H9 (cell line): ENCODE measurements around the gene CYGB. TPM values are rescaled to one million over a fixed set of nuclear protein-coding genes. Genes with fewer than 3 reads are reported as not detected.

Source experiments
- DNase-seq: peaks from one replicate; pipeline ENCODE4 v3.0.0-alpha.2; 2017
- H2AFZ ChIP-seq: one replicate; pipeline ENCODE4 v1.6.1; 2013; ENCODE audit warnings: mild to moderate bottlenecking, low read length, control low read depth, moderate library complexity
- H2AK5ac ChIP-seq: 2 replicates; pipeline ENCODE4 v1.6.1; 2013; ENCODE audit warnings: low read length, control low read depth, mixed read lengths; ENCODE audit not compliant: insufficient read length
- H2BK120ac ChIP-seq: one replicate; pipeline ENCODE4 v1.6.1; 2013; ENCODE audit warnings: low read depth, mild to moderate bottlenecking, low read length, control low read depth, inconsistent platforms; ENCODE audit not compliant: poor library complexity, severe bottlenecking
- H2BK12ac ChIP-seq: 2 replicates; pipeline ENCODE4 v1.6.1; 2013; ENCODE audit warnings: low read length, control low read depth, mixed read lengths, low read depth; ENCODE audit not compliant: insufficient read length
- H2BK15ac ChIP-seq: 2 replicates; pipeline ENCODE4 v1.6.1; 2013; ENCODE audit warnings: low read depth, low read length, control low read depth
- H2BK20ac ChIP-seq: one replicate; pipeline ENCODE4 v1.6.1; 2013; ENCODE audit warnings: low read depth, mild to moderate bottlenecking, low read length, control low read depth, inconsistent platforms; ENCODE audit not compliant: poor library complexity, severe bottlenecking
- H2BK5ac ChIP-seq: 2 replicates; pipeline ENCODE4 v1.6.1; 2013; ENCODE audit warnings: low read length, control low read depth, mixed read lengths; ENCODE audit not compliant: insufficient read length
- H3K14ac ChIP-seq: 2 replicates; pipeline ENCODE4 v1.6.1; 2013; ENCODE audit warnings: low read length, control low read depth; ENCODE audit not compliant: insufficient read depth
- H3K18ac ChIP-seq: 2 replicates; pipeline ENCODE4 v1.6.1; 2013; ENCODE audit warnings: low read depth, mild to moderate bottlenecking, mixed read lengths, low read length, control low read depth; ENCODE audit not compliant: insufficient read length
- H3K23ac ChIP-seq: 2 replicates; pipeline ENCODE4 v1.6.1; 2013; ENCODE audit warnings: low read length, control low read depth, mixed read lengths, low read depth; ENCODE audit not compliant: insufficient read length
- H3K23me2 ChIP-seq: 2 replicates; pipeline ENCODE4 v1.6.1; 2013; ENCODE audit warnings: low read depth, mild to moderate bottlenecking, mixed read lengths, low read length, control low read depth; ENCODE audit not compliant: insufficient read length, poor library complexity, severe bottlenecking
- H3K27ac ChIP-seq: 2 replicates; pipeline ENCODE4 v1.5.1; 2013; ENCODE audit warnings: low read length, control low read depth, mixed read lengths, low read depth; ENCODE audit not compliant: insufficient read length
- H3K27me3 ChIP-seq: 2 replicates; pipeline ENCODE4 v1.6.1; 2013; ENCODE audit warnings: low read length, control low read depth, inconsistent platforms; ENCODE audit not compliant: insufficient read depth
- H3K4ac ChIP-seq: 2 replicates; pipeline ENCODE4 v1.6.1; 2013; ENCODE audit warnings: low read depth, mild to moderate bottlenecking, control low read depth, inconsistent platforms, low read length, moderate library complexity
- H3K4me1 ChIP-seq: 2 replicates; pipeline ENCODE4 v1.6.1; 2013; ENCODE audit warnings: low read length, control low read depth, inconsistent platforms; ENCODE audit not compliant: insufficient read depth
- H3K4me2 ChIP-seq: 2 replicates; pipeline ENCODE4 v1.6.1; 2013; ENCODE audit warnings: low read length, control low read depth, mixed read lengths; ENCODE audit not compliant: insufficient read length, insufficient read depth
- H3K56ac ChIP-seq: 2 replicates; pipeline ENCODE4 v1.6.1; 2013; ENCODE audit warnings: low read depth, mild to moderate bottlenecking, mixed read lengths, low read length, control low read depth; ENCODE audit not compliant: insufficient read length
- H3K79me1 ChIP-seq: 2 replicates; pipeline ENCODE4 v1.6.1; 2013; ENCODE audit warnings: low read depth, mild to moderate bottlenecking, moderate library complexity, low read length, control low read depth, inconsistent platforms; ENCODE audit not compliant: insufficient read depth, poor library complexity, severe bottlenecking
- H3K79me2 ChIP-seq: 2 replicates; pipeline ENCODE4 v1.6.1; 2013; ENCODE audit warnings: low read length, control low read depth, inconsistent platforms; ENCODE audit not compliant: insufficient read depth
- H3K9ac ChIP-seq: 2 replicates; pipeline ENCODE4 v1.6.1; 2013; ENCODE audit warnings: low read length, control low read depth, mixed read lengths; ENCODE audit not compliant: insufficient read length; ENCODE audit errors: extremely low read depth
- H3K9me3 ChIP-seq: one replicate; pipeline ENCODE4 v1.6.1; 2013; ENCODE audit warnings: low read depth, low read length, inconsistent platforms; ENCODE audit not compliant: control insufficient read depth
- H3T11ph ChIP-seq: one replicate; pipeline ENCODE4 v1.6.1; 2013; ENCODE audit warnings: mild to moderate bottlenecking, low read length, control low read depth, inconsistent platforms
- H4K20me1 ChIP-seq: one replicate; pipeline ENCODE4 v1.6.1; 2013; ENCODE audit not compliant: control insufficient read depth, insufficient read length, insufficient read depth
- H4K5ac ChIP-seq: 2 replicates; pipeline ENCODE4 v1.6.1; 2013; ENCODE audit warnings: low read depth, mild to moderate bottlenecking, mixed read lengths, low read length, control low read depth; ENCODE audit not compliant: insufficient read length
- H4K8ac ChIP-seq: replicated peaks from 2 replicates; pipeline ENCODE4 v1.6.1; 2013; ENCODE audit warnings: low read length, control low read depth, mixed read lengths, low read depth; ENCODE audit not compliant: insufficient read length
- H4K91ac ChIP-seq: 2 replicates; pipeline ENCODE4 v1.6.1; 2013; ENCODE audit warnings: low read depth, mild to moderate bottlenecking, moderate library complexity, mixed read lengths, low read length, control low read depth; ENCODE audit not compliant: insufficient read length
- H3K27ac Mint-ChIP-seq, 3 experiments: 2 replicates in 2 of 3; 3 replicates in 1 of 3; pipeline ENCODE4 v1.8.0; 2020 to 2021; ENCODE audit warnings: mixed read lengths in 3 of 3, mild to moderate bottlenecking in 1 of 3, moderate library complexity in 1 of 3
- H3K27me3 Mint-ChIP-seq: 2 replicates; pipeline ENCODE4 v1.8.0; 2021; ENCODE audit warnings: low read depth, mild to moderate bottlenecking, moderate library complexity, mixed read lengths
- H3K36me3 Mint-ChIP-seq, 3 experiments: 2 replicates in 2 of 3; 3 replicates in 1 of 3; pipeline ENCODE4 v1.8.0; 2020 to 2021; ENCODE audit warnings: low read depth in 3 of 3, mixed read lengths in 3 of 3; ENCODE audit not compliant: insufficient read depth in 1 of 3
- H3K4me1 Mint-ChIP-seq, 2 experiments: 2 replicates each; pipeline ENCODE4 v1.8.0; 2020; ENCODE audit warnings: mixed read lengths in 2 of 2
- H3K4me3 Mint-ChIP-seq, 2 experiments: 2 replicates in 1 of 2; 3 replicates in 1 of 2; pipeline ENCODE4 v1.8.0; 2020 to 2021; ENCODE audit warnings: mild to moderate bottlenecking in 2 of 2, mixed read lengths in 2 of 2, moderate library complexity in 1 of 2
- H3K9me3 Mint-ChIP-seq, 2 experiments: 2 replicates in 1 of 2; 3 replicates in 1 of 2; pipeline ENCODE4 v1.8.0; 2020; ENCODE audit warnings: mild to moderate bottlenecking in 2 of 2, mixed read lengths in 2 of 2, moderate library complexity in 1 of 2
- CTCF ChIP-seq: fragments of 200-600 bp; sonication (generic); conservative IDR thresholded peaks from 3 replicates; pipeline ENCODE4 v1.8.0; 2021; ENCODE audit warnings: antibody characterized with exemption, mild to moderate bottlenecking
- WGBS: extraction: QIAGEN DNeasy Blood & Tissue Kit; methylation state at CpG from one replicate; pipeline ENCODE4 v1.1.7; 2013; ENCODE audit warnings: missing lambda C conversion rate, low lambda C conversion rate, mixed read lengths; ENCODE audit not compliant: insufficient read length; ENCODE audit errors: extremely low coverage; 5-methylcytosine and 5-hydroxymethylcytosine counted together
- total RNA-seq: library from RNA; stranded (reverse); gene quantifications from 2 replicates; pipeline ENCODE4 v1.2.1, GENCODE V29; 2021

Gene CYGB
- total RNA-seq, 1 experiment from 2014 or later = 2.4 TPM

DNA sequence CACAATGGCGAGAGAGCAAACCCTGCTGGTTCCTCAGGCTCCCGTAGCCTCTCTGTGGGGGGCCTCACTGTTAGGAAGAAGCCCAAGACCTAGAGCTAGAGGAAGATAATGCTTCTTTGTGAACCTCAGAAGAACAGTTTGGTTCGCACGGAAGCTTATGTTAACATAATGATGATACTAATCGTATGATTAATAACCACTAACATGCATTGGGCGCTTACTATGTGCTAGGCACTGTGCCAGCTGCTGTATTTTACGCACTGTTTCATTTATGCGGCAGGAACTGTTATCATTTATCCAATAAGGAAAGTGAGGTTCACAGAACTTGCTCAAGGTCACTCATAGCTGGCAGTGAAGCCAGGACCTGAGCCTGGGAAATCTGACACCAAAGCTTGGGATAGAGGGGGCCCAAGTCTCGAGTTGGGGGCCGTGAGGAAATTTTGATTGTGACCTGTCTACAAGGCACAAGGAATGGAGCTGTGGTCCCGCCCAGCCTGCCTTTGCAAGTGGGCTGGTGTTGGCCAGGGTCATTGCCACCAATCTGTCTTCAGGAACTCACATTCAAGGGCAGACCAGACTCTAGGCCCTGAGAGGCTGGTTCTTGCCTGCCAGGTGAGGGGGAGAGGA is 9.2 kb upstream of the CYGB start:
- H3K4me1 ChIP-seq = no peaks in the 10 kb centered on the region; the same call in 1 of the 2 replicates
- no peaks in the 10 kb centered on the region for H3K9me3 ChIP-seq

More for the DNA sequence above, 9.2 kb upstream of the CYGB start:
- H3K27me3 Mint-ChIP-seq = peaks cover 14% of the 10 kb centered on the region
- no peaks in the 10 kb centered on the region for H3K27me3 ChIP-seq
- H4K8ac ChIP-seq = no peak overlapping the region
- H2BK15ac ChIP-seq = no peak overlapping the region
- no peak overlapping the region; a peak in 1 of 7 replicates for H3K27ac Mint-ChIP-seq
- no peak overlapping the region for H3K4me2 ChIP-seq
- no peak overlapping the region for H3K18ac ChIP-seq
- no peak overlapping the region for H2AFZ ChIP-seq
- no peak overlapping the region for H2BK20ac ChIP-seq
- H3K79me2 ChIP-seq = no peaks in the 10 kb centered on the region
- no peak overlapping the region for H2AK5ac ChIP-seq
- peaks cover 22 to 27% of the 10 kb centered on the region in 2 experiments for H3K4me1 Mint-ChIP-seq
- H3K56ac ChIP-seq = no peak overlapping the region
- H3K4ac ChIP-seq = no peak overlapping the region
- H3K27ac ChIP-seq = no peak overlapping the region
- no peaks in the 10 kb centered on the region for H3K9me3 Mint-ChIP-seq
- no CpG with 5 or more reads among the region's 11 CpGs for WGBS
- no peak overlapping the region for H4K5ac ChIP-seq
- H2BK5ac ChIP-seq = no peak overlapping the region
- no peak overlapping the region for H2BK120ac ChIP-seq
- H3K23ac ChIP-seq = no peak overlapping the region
- no peaks in the 10 kb centered on the region; a peak in 1 of 7 replicates for H3K36me3 Mint-ChIP-seq
- H2BK12ac ChIP-seq = no peak overlapping the region
- no peaks in the 10 kb centered on the region for H4K20me1 ChIP-seq
- no peaks in the 10 kb centered on the region for H3K79me1 ChIP-seq
- no peaks in the 10 kb centered on the region for H3K23me2 ChIP-seq
- no peak overlapping the region for H3K14ac ChIP-seq
- H4K91ac ChIP-seq = no peak overlapping the region
- no peak for DNase-seq
- no peak overlapping the region for H3T11ph ChIP-seq
- H3K9ac ChIP-seq = no peak overlapping the region
- no peak for TF ChIP-seq CTCF
- H3K4me3 Mint-ChIP-seq = no peak overlapping the region; a peak in 1 of 5 replicates
